Heart left ventricle (tissue), 16 donors: ENCODE measurements around the gene UNC80. TPM values are rescaled to one million over a fixed set of nuclear protein-coding genes. Genes with fewer than 3 reads are reported as not detected.

Experiments used
- ATAC-seq, 4 donors: fragments of 200-7000 bp; cut with Tn5 transposase; one replicate each; pipeline ENCODE4 v1.9.1; 2020 to 2022; ENCODE audit warnings: moderate library complexity in 4 of 4, mild to moderate bottlenecking in 3 of 4, moderate number of reproducible peaks in 1 of 4
- DNase-seq, 5 donors: peaks; one replicate each; pipeline ENCODE4 v3.0.0-alpha.2; 2020
- H3K27ac ChIP-seq, 12 donors: fragments of 200-600 bp; sonication (generic) in 4 of 12; one replicate each; pipeline versions ENCODE4 v1.5.0 to v1.8.0; 2016 to 2022; ENCODE audit warnings: mild to moderate bottlenecking in 2 of 12
- H3K27me3 ChIP-seq, 9 donors: fragments of 200-600 bp; sonication (generic) in 2 of 9; one replicate each; pipeline versions ENCODE4 v1.5.1 to v1.8.0; 2016 to 2022; ENCODE audit warnings: mild to moderate bottlenecking in 3 of 9
- H3K36me3 ChIP-seq, 9 donors: fragments of 200-600 bp; sonication (generic) in 2 of 9; one replicate each; pipeline versions ENCODE4 v1.5.0 to v1.8.0; 2018 to 2022; ENCODE audit warnings: mild to moderate bottlenecking in 2 of 9
- H3K4me1 ChIP-seq, 12 donors: fragments of 200-600 bp; sonication (generic) in 4 of 12; one replicate each; pipeline versions ENCODE4 v1.5.0 to v1.8.0; 2016 to 2022; ENCODE audit warnings: mild to moderate bottlenecking in 3 of 12
- H3K4me3 ChIP-seq, 12 donors: fragments of 200-600 bp; sonication (generic) in 4 of 12; one replicate each; pipeline versions ENCODE4 v1.5.0 to v1.8.0; 2017 to 2022; ENCODE audit warnings: mild to moderate bottlenecking in 9 of 12, moderate library complexity in 4 of 12
- H3K9me3 ChIP-seq, 12 donors: fragments of 200-600 bp; sonication (generic) in 4 of 12; one replicate each; pipeline versions ENCODE4 v1.5.0 to v1.8.0; 2016 to 2022; ENCODE audit warnings: mild to moderate bottlenecking in 1 of 12
- CTCF ChIP-seq, 12 donors: fragments of 200-600 bp; sonication (generic) in 4 of 12; IDR thresholded peaks; one replicate each; pipeline versions ENCODE4 v1.5.0 to v1.8.0; 2018 to 2022; ENCODE audit warnings: antibody characterized with exemption in 12 of 12, mild to moderate bottlenecking in 5 of 12
- POLR2A ChIP-seq, 2 donors: fragments of 450-650 bp; IDR thresholded peaks; one replicate each; pipeline ENCODE4 v1.6.1; 2017; ENCODE audit warnings: antibody characterized with exemption in 2 of 2, mild to moderate bottlenecking in 2 of 2, moderate library complexity in 2 of 2
- WGBS, 4 donors: extraction: QIAGEN DNeasy Blood & Tissue Kit in 2 of 4; methylation state at CpG; one replicate each; pipeline versions ENCODE4 v1.1.5 to v1.1.7; 2013 to 2018; 5-methylcytosine and 5-hydroxymethylcytosine counted together
- intact Hi-C, 10 donors: fragments of 100-400 bp; cut with DNase I; formaldehyde crosslinking; loops; one replicate each; pipeline versions ENCODE4 v1.11.1 to v1.14.2; 2022
- polyA plus RNA-seq, 2 donors: library from polyadenylated mRNA; stranded (reverse); fragments of 200-250 nt; gene quantifications; one replicate each; pipeline ENCODE4 v1.2.3, GENCODE V29; 2013
- total RNA-seq, 9 donors: library from RNA; depleted of rRNA in 2 of 9; stranded (reverse); fragments of >200 nt in 2 of 9; fragmentation: NEBNext Ultra II Directional in 3 of 9; extraction: Animal tissue kit (Norgen Biotek cat#: 25700) in 3 of 9; gene quantifications; one replicate each; pipeline versions ENCODE4 v1.1.0 to v1.2.4, GENCODE V29; 2016 to 2023
- donor health status: ischemic (EF 13 %, LVEDD 7.1; RV severe dilation, severe dysfunction).
- donor health status: healthy with polysubstance abuse.
- donor health status: DM: no; HTN: yes; CAD: no.
- donor health status: DM: no; HTN: no; CAD: no.
- donor health status: ischemic (EF 25% LVEDD 6.9; RV normal size, moderate dysfunction).
- donor health status: ischemic (EF 25% LVEDD 5.7; RV mildly dilated, moderate dysfunction).
- donor health status: healthy.
- donor health status: DM: yes; HTN: yes; CAD: no.
- donor health status: ischemic (EF 35%, LVEDD 5.7; RV mildly dilated, moderate dysfunction).
- donor health status: nonischemic (EF 11% LVEDD 7.7; RV severe dilation, severe dysfunction).
- donor health status: DM: yes; HTN: yes; CAD: no.
- donor health status: PGD.
- donor health status: ischemic (EF 29% LVEDD 5.4; RV normal size, mild dysfunction).
- donor health status: nonischemic (EF 23%, LVEDD 6.1; RV moderate dilation, normal function).

Gene UNC80
- total and polyA plus RNA-seq, 11 donors, result 0.04 to 1.4 (median 0.36) TPM; not detected in 6

GRCh38 chr2:209876211-209876610, 104.6 kb downstream of the UNC80 start:
- Histone ChIP-seq H3K4me1 (no peaks in the 10 kb centered on the region), H3K27ac (no peak overlapping the region), H3K36me3 (no peaks in the 10 kb centered on the region), H3K9me3 (peaks cover 0 to 3% (median 0%) of the 10 kb centered on the region in 12 donors), H3K4me3 (no peak overlapping the region), H3K27me3 (no peaks in the 10 kb centered on the region)
- TF ChIP-seq CTCF (IDR thresholded peaks at IDR 0.05) (no peak), POLR2A (IDR thresholded peaks at IDR 0.05) (no peak)
- 20 to 39% (median 32%) methylated on average over 1 of the region's 1 CpG for WGBS, 4 donors
- ATAC-seq (no peak), DNase-seq (no peak)
- intact Hi-C loops, result no loop called here

- Histone ChIP-seq H3K4me3 (no peak overlapping the region), H3K36me3 (no peaks in the 10 kb centered on the region), H3K27me3 (no peaks in the 10 kb centered on the region), H3K27ac (no peak overlapping the region), H3K9me3 (no peaks in the 10 kb centered on the region), H3K4me1 (no peaks in the 10 kb centered on the region)
- DNase-seq, result no peak
- no peak for TF ChIP-seq POLR2A (IDR thresholded peaks at IDR 0.05)
- ATAC-seq, result no peak
- WGBS, 4 donors, result 83 to 88% (median 85%) methylated on average over 4 of the region's 4 CpGs
- intact Hi-C loops, result no loop called here
Measured at GRCh38 chr2:209878701-209879100, 107.1 kb downstream of the UNC80 start.

GRCh38 chr2:209900638-209901037, 129.0 kb downstream of the UNC80 start:
- no peaks in the 10 kb centered on the region for H3K36me3 ChIP-seq
- peaks cover 0 to 8% (median 0%) of the 10 kb centered on the region in 12 donors for H3K9me3 ChIP-seq
- H3K4me1 ChIP-seq, result no peaks in the 10 kb centered on the region
- WGBS, 4 donors, result 75 to 91% (median 81%) methylated on average over 1 of the region's 1 CpG
- H3K27ac ChIP-seq, result no peak overlapping the region
- no peaks in the 10 kb centered on the region for H3K27me3 ChIP-seq
- ATAC-seq (no peak), DNase-seq (no peak)
- intact Hi-C loops, result no loop called here
- no peak overlapping the region for H3K4me3 ChIP-seq
- TF ChIP-seq CTCF (IDR thresholded peaks at IDR 0.05), result no peak
- no peak for TF ChIP-seq POLR2A (IDR thresholded peaks at IDR 0.05)

GRCh38 chr2:209901172-209901571, 129.5 kb downstream of the UNC80 start:
- ATAC-seq, result no peak
- no peak for DNase-seq
- H3K27ac ChIP-seq, result no peak overlapping the region
- peaks cover 0 to 8% (median 0%) of the 10 kb centered on the region in 12 donors for H3K9me3 ChIP-seq
- no peak for TF ChIP-seq CTCF (IDR thresholded peaks at IDR 0.05)
- TF ChIP-seq POLR2A (IDR thresholded peaks at IDR 0.05), result no peak
- no peak overlapping the region for H3K4me3 ChIP-seq
- no peaks in the 10 kb centered on the region for H3K27me3 ChIP-seq
- intact Hi-C loops, result no loop called here
- H3K36me3 ChIP-seq, result no peaks in the 10 kb centered on the region
- no peaks in the 10 kb centered on the region for H3K4me1 ChIP-seq
- WGBS, 4 donors, result 54 to 70% (median 57%) methylated on average over 2 of the region's 2 CpGs

- Histone ChIP-seq H3K4me1 (no peaks in the 10 kb centered on the region), H3K27me3 (no peaks in the 10 kb centered on the region), H3K4me3 (no peak overlapping the region), H3K36me3 (no peaks in the 10 kb centered on the region), H3K9me3 (peaks cover 0 to 11% (median 0%) of the 10 kb centered on the region in 12 donors), H3K27ac (no peak overlapping the region)
- intact Hi-C loops, result no loop called here
- WGBS, 4 donors, result 80 to 85% (median 82%) methylated on average over 2 of the region's 2 CpGs
- no peak for TF ChIP-seq CTCF (IDR thresholded peaks at IDR 0.05)
- TF ChIP-seq POLR2A (IDR thresholded peaks at IDR 0.05), result no peak
- ATAC-seq, result no peak
- DNase-seq, result no peak
Measured at GRCh38 chr2:209905691-209906090, 134.1 kb downstream of the UNC80 start.
